ENCODE measurements around the gene GALNT14.

GALNT14 gene

DNA sequence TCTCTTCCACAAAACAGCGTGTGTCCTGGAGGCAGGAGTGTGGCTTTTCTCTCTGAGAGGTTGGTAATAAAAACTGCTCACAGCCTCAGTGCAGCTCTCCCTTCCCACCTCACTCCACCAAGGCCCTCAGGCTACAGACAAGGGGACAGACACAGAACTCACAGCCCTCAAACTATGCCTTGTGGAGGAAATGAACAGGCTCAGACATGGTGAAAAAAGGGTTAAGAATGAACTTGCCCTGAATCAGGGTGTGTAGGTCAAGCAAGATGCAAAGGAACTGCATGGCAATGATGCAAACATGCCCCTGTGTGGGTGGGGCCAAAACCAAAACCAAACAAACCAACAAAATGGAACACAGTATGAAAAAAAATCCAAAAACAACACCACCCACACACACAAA, 125.8 kb downstream of the GALNT14 start:
- TF ChIP-seq, protein P1, sequence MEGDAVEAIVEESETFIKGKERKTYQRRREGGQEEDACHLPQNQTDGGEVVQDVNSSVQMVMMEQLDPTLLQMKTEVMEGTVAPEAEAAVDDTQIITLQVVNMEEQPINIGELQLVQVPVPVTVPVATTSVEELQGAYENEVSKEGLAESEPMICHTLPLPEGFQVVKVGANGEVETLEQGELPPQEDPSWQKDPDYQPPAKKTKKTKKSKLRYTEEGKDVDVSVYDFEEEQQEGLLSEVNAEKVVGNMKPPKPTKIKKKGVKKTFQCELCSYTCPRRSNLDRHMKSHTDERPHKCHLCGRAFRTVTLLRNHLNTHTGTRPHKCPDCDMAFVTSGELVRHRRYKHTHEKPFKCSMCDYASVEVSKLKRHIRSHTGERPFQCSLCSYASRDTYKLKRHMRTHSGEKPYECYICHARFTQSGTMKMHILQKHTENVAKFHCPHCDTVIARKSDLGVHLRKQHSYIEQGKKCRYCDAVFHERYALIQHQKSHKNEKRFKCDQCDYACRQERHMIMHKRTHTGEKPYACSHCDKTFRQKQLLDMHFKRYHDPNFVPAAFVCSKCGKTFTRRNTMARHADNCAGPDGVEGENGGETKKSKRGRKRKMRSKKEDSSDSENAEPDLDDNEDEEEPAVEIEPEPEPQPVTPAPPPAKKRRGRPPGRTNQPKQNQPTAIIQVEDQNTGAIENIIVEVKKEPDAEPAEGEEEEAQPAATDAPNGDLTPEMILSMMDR (IDR thresholded peaks at IDR 0.05; ENCODE audit: low read depth, low read length): no peak
- no peak overlapping the region for H3K4me3 ChIP-seq (ENCODE audit: low read depth, low read length)

DNA sequence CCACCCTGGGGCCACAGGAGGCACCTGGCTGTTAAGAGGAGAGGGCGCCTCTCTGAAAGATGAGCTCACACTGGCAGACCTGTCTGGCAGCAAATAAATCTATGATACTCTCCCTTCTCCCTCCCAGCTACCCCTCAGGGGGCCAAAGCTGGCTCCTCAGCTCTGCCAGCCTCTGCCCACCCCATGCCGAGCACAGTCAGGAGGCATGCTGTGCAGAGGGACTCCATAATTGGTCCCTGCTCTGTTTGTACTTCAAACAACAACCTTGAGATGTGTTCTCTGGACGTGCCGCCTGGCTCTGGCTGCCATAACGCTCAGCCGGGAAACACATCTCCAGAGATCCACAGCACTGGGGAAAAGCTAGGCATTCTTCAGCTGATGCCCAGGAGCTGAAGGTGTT, 126.7 kb downstream of the GALNT14 start:
- TF ChIP-seq, protein P1 (IDR thresholded peaks at IDR 0.05; ENCODE audit: low read depth, low read length): no peak

DNA sequence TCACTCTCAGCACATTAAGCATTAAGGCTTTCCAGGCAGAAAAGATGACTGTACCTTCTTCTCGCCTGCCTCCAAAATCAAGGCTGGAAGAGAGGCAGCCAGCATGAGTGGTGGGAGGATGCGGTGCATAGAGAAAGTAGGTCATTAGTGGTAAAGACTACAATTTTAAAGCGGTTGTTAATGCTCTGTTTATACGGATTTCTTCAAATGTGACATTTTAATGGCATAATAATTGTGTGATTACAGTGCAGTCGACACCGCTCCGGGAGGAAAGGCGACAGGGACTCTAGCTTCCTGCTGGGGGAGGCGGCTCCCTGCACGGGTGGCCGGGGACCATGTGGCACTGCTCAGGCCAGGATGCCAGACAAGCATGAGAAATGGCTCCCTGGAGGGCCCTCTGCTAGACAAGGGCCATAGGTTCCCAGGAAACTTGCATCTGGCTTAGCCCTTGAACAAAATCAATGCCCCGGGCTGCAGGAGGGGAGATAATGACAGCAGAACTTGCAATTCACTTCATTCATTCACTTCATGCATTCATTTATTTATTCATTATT, 129.6 kb downstream of the GALNT14 start:
- TF ChIP-seq, protein P1 (IDR thresholded peaks at IDR 0.05; ENCODE audit: low read depth, low read length): no peak
- no peak overlapping the region for H3K4me3 ChIP-seq (ENCODE audit: low read depth, low read length)

More for the DNA sequence above, 126.7 kb downstream of the GALNT14 start:
- H3K4me3 ChIP-seq (ENCODE audit: low read depth, low read length): no peak overlapping the region

DNA sequence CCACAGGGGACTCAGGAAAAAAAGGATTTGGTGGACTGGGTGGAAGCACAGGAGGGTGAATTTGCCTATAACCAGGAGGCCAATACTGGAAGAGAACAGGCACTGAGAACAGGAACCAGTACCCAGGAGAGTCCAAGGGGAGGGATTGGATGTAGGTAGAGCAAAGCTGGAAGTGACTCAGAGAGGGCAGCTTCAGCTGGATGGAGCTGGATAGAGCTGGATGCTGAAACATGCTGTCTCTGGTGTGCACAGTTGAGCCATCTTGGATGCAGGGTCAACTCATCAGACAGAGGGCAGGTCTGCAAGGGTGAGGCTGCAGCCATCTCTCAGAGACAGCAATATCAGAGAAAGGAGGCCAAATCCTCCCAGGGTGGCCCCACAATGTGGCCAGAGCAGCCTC, 134.0 kb downstream of the GALNT14 start:
- H3K4me3 ChIP-seq (ENCODE audit: low read depth, low read length): no peak overlapping the region
- TF ChIP-seq, protein P1 (IDR thresholded peaks at IDR 0.05; ENCODE audit: low read depth, low read length): no peak

DNA sequence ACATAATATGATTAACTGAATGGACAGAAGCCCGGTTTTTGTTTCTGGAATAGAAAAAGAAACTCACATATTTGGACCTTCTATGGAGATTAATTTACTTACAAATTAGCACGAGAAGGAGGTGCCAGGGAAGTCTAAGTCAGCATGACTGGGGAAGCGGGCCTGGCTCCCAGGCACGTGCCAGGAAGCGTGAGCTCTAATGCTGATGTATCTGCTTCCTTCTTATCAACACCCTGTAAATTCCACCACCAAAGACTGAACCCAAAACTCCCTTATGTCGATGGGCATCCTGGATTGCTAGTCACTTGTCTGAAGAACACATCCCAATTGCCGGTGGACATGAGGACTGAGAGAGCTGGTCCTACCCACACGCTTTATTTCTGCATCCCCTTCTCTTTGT, 134.5 kb downstream of the GALNT14 start:
- no peak overlapping the region for H3K4me3 ChIP-seq (ENCODE audit: low read depth, low read length)
- TF ChIP-seq, protein P1 (IDR thresholded peaks at IDR 0.05; ENCODE audit: low read depth, low read length): no peak

DNA sequence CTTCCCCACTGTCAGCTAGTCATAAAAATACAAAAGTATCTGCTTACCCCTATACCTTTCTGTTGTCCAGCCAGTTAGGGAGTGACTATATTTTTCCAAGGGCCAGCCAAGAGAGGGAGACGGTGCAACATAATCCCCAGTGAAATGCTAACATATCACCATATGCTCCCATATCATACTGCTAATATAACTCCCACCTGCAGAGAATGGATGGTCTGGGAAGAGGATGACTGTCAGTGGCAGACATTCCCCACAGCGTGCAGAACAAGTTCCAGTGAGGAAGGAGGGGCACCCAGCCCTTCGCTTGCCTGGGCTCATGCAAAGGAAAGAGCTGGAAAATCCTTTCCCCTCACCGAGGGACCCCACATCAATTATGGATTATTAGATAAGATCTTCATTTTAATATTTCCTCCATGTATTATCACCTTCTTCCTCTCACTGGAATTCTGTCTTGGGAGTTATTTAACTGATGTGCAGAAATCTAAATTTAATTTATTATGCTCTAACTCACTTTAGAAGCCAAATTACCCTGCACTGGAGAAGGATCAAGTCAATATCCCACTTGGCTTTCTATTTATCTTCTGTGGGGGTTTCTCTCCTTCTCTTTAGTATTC, 135.6 kb downstream of the GALNT14 start:
- H3K4me3 ChIP-seq (ENCODE audit: low read depth, low read length): no peak overlapping the region

DNA sequence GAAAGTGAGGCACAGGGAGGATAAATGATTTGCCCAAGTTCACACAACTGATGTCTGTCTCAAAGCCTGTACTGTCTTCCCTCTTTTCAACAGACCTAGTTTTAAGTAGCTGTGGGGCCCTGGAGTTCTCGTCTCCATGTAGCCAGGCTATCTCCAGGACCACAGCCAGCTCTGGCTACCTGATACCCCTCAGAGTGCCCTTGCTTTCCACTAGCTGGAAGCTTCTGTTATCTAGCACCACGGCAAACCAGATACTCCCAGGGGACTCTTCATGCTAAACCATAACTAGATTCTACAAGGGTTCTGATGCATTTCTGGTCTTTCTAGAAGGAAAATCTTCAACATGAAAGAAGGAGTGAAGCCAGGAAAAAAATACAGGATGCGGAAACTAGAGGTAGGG, 137.3 kb downstream of the GALNT14 start:
- H3K4me3 ChIP-seq (ENCODE audit: low read depth, low read length): no peak overlapping the region
- TF ChIP-seq, protein P1 (IDR thresholded peaks at IDR 0.05; ENCODE audit: low read depth, low read length): no peak

More for the DNA sequence above, 135.6 kb downstream of the GALNT14 start:
- TF ChIP-seq, protein P1 (IDR thresholded peaks at IDR 0.05; ENCODE audit: low read depth, low read length): no peak

Measured in WI38 (cell line).